ENCODE data around the gene C5orf15.
"Not testable (repeated sequence)": the region's sequence is repeated elsewhere in the genome, so short reads cannot be mapped to it uniquely, and the experiment has no call there.

The C5orf15 gene

DNA sequence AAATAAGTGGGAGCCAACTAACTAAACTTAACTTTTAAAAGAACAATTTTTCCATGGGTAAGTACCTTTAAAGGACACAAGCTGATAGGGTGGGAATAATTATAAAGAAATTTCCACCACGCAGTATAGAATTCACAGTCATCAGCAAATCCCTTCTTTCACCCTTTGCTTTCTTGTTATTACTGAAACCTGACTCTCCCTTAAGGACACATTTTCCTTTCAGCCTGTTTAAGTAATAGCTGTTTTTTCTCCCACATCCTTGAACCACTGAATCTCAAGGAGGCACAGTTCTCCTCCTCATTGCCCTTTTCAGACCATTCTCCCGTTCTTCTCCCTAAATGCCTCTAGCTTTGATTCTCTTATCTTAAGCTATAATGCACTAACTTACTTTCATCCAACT is 6.3 kb downstream of the C5orf15 start:
- no peak for DNase-seq (ENCODE audit: insufficient read length, low spot score)
- no peak for TF ChIP-seq POLR2A (IDR thresholded peaks at IDR 0.05; ENCODE audit: low read depth, low read length)
- FAIRE-seq: no peak

DNA sequence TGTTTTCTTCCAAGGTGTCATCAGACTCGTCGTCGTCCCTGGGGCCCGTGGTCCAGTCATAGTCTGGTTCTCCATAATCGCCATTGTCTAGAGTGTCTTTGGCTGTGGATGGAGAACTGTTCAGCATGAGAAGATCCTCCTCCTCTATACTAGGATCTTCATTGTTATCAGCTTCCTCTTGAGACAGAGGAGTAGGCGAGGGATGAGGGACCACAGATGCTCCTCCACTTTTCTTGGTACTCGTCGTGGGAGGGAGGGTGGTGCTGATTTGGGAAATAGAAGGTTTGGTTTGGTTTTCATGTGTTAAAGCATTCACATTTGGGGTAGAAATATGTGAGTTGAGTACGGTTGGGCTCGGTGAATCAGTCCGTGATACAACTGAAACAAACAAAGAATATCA is 8.8 kb downstream of the C5orf15 start:
- FAIRE-seq: no peak
- no peak for DNase-seq (ENCODE audit: insufficient read length, low spot score)
- no peak for TF ChIP-seq POLR2A (IDR thresholded peaks at IDR 0.05; ENCODE audit: low read depth, low read length)

DNA sequence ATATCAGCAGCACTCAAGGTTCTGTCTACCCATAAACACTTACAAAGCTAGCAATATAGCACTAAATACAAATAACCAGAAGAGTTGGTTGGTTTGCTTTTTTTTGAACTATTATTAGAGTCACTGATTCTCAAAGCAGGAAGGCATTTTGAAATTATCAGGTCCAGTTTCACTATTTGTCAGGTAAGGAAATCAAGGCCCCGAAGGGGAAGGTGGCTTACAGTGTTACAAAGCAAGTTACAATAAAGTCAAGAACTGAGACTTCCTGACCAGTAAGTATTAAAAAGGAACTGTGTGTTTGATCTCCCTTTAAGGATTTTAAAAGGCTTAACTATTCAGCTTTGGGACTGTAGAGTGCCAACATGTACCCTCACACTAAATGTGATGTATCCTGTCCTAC is 10.8 kb downstream of the C5orf15 start:
- DNase-seq (ENCODE audit: insufficient read length, low spot score) (no peak), FAIRE-seq (no peak)
- no peak for TF ChIP-seq POLR2A (IDR thresholded peaks at IDR 0.05; ENCODE audit: low read depth, low read length)

DNA sequence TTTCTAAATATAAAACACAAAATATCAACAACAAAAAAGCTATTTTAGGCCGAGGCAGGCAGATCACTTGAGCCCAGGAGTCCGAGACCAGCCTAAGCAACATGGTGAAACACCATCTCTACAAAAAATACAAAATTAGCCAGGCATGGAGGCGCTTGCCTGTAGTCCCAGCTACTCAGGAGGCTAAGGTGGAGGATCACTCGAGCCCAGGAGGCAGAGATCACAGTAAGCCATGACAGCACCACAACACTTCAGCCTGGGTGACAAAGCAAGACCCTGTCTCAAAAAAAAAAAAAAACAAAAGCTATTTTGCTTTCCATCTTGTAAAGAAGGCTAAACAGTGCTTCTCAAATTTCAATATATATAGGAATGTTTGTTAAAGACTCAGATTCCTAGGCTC is 11.3 kb downstream of the C5orf15 start:
- FAIRE-seq: no peak
- TF ChIP-seq POLR2A (IDR thresholded peaks at IDR 0.05; ENCODE audit: low read depth, low read length): no peak
- DNase-seq (ENCODE audit: insufficient read length, low spot score): no peak

DNA sequence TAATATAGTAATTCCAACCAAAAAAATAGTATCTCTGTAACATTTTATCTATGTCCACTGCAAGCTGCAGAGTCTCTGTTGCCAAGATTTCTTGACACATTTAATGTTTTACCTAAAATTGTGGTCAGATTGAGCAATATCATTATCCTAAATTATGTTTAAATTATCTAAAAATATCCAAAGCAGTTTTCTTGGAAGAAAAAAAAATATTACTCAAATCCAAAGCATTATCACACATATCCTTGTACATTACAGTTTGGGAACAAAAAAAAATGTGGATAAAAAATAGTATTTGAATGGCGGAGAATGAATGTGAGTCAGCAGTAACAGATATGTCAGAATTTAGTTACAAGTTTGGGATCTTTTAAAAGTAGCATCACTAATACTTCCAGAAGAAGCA is 12.2 kb downstream of the C5orf15 start:
- not testable (repeated sequence) for FAIRE-seq; DNase-seq (ENCODE audit: insufficient read length, low spot score)

DNA sequence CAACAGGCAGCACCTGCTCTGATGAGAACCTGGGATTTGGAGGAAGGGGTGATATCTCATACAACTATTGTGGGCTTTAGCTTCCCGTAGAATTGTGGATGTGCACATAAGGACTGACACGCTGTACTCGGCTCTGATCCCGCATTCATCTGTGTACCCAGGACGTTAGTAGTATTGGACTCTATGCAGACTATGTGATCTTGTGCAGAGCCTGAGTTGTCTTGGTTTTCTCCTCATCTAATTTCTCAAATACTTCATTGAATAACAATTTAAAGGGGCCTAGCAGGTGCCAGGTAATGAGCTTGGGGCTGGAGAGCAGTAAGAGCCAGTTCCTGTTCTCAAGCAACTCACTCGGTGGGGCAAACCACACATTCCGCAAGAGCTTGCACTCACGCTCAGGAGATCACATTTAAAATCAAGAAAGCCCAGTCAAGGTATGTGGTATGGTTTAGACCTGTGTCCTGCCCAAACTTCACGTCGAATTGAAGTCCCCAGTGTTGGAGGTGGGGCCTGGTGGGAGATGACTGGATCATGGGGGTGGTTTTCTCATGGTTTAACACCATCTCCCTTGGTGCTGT is 14.8 kb downstream of the C5orf15 start:
- FAIRE-seq (no peak), DNase-seq (ENCODE audit: insufficient read length, low spot score) (no peak)
- no peak for TF ChIP-seq POLR2A (IDR thresholded peaks at IDR 0.05; ENCODE audit: low read depth, low read length)

DNA sequence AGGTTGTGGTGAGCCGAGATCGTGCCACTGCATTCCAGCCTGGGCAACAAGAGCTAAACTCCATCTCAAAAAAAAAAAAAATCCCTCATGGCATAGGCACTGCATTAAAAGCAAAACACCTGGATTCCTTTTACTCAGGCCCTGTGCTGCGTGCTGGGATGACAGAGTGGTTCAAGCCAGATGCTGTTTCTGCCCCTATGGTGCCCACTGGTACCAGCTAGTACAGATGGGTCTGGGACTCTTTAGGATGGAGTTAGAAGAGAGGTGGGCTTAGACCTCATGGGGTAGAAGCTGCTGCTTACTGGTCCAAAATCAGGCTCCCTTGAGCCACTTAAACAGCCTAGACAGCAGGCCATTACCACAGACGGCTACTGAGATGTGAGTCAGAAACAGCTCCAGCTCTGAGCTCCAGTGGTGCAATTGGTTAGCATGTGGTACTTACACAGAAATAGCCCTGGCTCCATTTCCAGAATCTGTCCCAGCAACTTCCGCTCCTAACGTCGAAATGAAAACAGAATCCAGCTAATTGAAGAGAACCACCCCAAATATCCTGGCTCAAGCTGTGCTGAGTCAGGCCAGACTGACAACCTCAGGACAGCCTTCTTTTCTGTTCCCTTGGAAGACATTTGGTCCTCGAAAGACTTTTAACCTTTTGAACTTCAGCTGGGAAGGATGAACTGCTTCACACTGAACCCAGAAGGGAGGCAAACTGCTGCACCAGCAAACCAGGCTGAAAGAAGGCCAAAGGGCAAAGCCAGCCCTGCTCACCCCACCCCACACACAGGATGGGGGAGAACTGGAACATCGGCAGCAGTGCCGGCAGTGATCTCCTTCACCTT is 15.5 kb downstream of the C5orf15 start:
- TF ChIP-seq POLR2A (IDR thresholded peaks at IDR 0.05; ENCODE audit: low read depth, low read length): no peak
- DNase-seq (ENCODE audit: insufficient read length, low spot score) (peak; percentile 66), FAIRE-seq (peak; percentile 91)

DNA sequence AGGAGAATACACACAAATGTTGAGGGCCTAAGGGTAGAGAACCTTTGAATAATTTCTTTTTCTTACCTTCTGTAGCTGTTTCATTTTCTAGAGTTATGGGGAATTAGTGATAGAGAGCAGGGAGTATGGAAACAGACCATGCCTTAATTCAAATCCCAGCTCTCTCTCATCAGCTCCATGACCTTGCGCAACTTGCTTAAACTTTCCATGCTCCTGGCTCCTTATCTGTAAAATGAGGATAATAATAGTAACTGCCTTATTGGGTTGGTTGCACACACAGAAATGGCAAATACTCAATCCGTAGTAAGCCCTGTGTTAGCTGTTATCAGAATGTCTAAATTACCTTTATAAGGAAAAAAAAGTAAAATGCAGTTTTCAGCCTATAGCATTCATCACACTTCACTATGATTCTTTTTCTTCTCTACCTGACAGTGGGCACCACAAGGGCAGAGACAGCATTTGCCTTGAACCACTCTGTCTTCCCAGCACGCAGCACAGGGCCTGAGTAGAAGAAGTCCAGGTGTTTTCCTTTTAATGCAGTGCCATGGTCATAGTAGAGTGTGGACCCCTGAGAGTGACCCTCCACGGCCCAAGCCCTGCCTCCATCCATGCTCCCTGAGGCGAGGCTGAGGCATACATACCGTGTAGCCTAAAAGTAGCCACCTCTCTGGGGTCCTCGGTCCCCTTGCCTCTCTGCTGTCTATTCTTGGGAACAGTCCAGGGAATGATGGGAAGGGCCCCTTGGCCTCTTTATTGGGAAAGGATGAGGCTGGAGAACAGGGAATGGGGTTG is 17.4 kb downstream of the C5orf15 start:
- FAIRE-seq (no peak), DNase-seq (ENCODE audit: insufficient read length, low spot score) (no peak)
- no peak for TF ChIP-seq POLR2A (IDR thresholded peaks at IDR 0.05; ENCODE audit: low read depth, low read length)

DNA sequence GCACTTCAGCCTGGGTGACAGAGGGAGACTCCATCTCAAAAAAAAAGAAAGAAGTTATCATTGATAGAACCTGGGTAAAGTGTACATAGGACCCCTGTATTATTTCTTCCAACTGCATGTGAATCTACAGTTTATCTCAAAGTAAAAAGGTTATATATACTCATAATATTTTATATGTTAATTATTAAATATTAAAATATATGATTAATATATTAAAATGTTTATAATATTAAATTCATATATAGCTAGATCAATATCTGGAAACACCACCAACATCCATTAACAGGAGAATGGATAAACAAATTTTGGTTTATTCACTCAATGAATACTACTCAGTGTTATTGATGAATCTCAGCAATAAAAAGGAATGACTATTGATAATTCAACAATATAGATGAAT is 19.7 kb downstream of the C5orf15 start:
- DNase-seq (ENCODE audit: insufficient read length, low spot score) (no peak), FAIRE-seq (no peak)
- no peak for TF ChIP-seq POLR2A (IDR thresholded peaks at IDR 0.05; ENCODE audit: low read depth, low read length)

DNA sequence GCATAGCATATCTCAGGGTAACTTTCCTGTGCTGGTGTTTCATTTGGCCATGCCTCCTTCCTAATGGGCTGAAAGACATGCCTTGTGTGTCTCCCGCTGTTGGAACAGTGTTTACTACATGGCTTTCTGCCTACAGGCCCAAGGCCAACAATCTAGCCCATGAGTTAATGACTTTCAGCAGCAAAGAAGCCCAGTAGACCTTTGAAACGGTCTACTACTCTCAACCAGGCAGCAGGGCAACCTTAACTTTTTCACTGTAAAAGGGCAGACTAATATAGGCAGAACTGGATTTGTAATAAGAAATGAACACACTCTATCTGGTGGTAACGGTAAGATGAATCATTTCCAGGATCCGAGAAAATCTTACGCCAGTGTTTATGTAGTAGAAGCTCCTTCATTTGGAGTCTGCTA is 21.0 kb downstream of the C5orf15 start:
- FAIRE-seq (no peak), DNase-seq (ENCODE audit: insufficient read length, low spot score) (no peak)
- TF ChIP-seq POLR2A (IDR thresholded peaks at IDR 0.05; ENCODE audit: low read depth, low read length): no peak

DNA sequence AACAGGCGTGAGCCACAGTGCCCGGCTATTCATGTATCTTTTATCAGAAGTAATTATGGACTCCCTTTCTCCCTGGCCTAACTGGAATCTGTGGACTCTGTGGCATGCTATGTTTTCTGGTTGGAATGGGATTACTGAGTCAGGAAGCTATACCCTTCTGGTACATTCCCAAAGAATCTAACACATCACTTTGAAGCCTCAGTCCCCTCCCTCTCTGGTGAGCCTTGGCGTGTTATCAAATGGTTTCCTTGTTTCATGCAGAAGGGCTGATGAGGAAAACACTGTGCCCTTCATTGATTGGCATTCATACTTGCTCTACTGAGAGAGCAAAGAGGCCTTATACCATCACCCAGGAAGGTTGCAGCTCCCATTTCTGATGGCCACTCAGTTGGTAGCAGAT is 22.9 kb downstream of the C5orf15 start:
- no peak for TF ChIP-seq POLR2A (IDR thresholded peaks at IDR 0.05; ENCODE audit: low read depth, low read length)
- DNase-seq (ENCODE audit: insufficient read length, low spot score) (no peak), FAIRE-seq (no peak)

DNA sequence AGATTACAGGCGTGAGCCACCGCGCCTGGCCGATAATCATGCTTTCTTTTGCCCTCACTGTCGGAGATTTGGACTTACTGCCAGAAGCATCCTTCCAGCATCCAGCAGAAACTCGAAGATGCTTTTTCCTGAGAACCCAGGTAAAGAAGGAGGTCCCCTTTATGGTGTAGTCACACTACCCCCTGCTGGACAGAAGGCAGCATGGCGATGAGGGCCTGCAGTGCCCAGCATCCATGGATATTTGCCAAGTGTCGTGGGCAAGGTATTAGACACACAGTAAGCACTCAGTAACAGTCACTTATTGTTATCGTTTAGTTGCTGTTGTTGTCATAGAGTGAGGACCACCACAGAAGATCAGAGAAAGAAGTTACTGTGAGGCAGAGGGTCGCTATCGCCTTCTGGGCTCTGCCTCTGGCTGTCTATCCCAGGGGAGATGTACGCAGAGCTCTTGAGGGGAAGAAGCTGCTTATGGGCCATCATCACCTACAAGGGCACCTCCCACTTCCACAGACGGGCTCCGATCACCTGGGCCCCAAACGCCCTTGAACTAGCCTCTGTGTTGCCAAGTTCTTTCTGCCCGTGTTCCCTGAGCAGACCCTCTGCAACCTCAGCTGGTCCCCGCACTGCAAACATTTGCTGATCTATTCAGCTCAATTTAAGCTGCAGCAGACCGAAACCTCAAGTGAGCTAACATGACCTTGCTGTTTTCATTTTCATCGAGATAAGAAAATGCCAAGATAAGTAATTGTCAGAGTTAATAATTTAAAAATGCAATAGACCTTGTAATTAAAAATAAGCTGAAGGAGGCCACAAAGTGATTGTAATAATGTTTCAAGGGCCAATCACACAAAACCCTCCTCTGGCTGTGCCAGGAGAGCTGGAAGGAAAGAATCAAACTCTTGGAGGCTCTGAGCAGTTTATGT is 23.9 kb downstream of the C5orf15 start:
- no peak for TF ChIP-seq POLR2A (IDR thresholded peaks at IDR 0.05; ENCODE audit: low read depth, low read length)
- no peak for FAIRE-seq
- no peak for DNase-seq (ENCODE audit: insufficient read length, low spot score)

DNA sequence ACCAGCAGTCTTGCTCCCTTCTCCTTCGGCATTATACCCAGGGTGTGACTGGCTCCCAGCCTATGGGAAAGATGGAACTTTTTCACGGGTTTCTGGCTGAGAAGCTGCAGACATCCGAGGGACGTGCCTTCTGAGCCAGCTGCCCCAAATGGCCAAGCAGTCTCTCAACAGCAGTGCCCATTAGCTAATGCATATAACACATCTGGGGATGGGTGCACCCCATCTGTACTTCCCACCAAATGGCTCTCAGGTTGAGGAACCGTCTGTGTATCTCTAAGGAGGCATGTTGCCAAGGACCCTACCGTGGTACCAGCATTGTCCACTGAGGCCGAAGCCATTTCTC is 25.0 kb downstream of the C5orf15 start:
- TF ChIP-seq POLR2A (IDR thresholded peaks at IDR 0.05; ENCODE audit: low read depth, low read length): no peak
- FAIRE-seq (no peak), DNase-seq (ENCODE audit: insufficient read length, low spot score) (no peak)
